ENCODE data around the gene OSBPL6. TPM values are rescaled to one million over a fixed set of nuclear protein-coding genes. Genes with fewer than 3 reads are reported as not detected.

OSBPL6 gene
- total and polyA plus RNA-seq, 4 donors: 1.3 to 3.3 (median 2.2) TPM

DNA sequence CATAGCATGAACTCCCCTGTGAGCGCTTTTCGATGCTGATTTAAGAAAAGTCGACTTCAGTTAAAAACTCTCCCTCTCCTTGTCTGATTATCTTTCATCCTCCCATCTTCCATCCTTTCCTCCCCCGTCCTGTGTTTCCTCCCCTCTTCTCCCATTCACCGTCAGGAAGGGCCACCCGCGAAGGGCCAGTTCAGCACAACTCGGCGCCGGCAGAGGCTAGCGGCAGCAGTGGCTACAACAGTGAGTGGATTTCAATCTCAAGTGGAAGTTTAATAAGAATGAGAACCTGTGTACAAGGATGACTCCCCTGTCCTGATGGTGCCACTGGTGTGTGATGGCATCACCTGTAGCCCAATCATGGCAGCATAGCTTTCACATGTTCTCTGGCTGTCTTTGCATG is 149.8 kb downstream of the OSBPL6 start:
- no peak overlapping the region for H3K9ac ChIP-seq (ENCODE audit: low read depth in 1 of 2, low read length in 2 of 2)
- no peak overlapping the region for H3K27ac ChIP-seq (ENCODE audit: low read depth in 1 of 2, low read length in 2 of 2)
- peaks cover 0 to 4% (median 0%) of the 10 kb centered on the region in 4 donors for H3K36me3 ChIP-seq (ENCODE audit: control insufficient read depth in 4 of 4, insufficient read depth in 3 of 4, low read depth in 1 of 4, low read length in 3 of 4)
- no peak overlapping the region for H3K4me3 ChIP-seq (ENCODE audit: low read depth in 1 of 3, low read length in 3 of 3)
- no peaks in the 10 kb centered on the region for H3K9me3 ChIP-seq (ENCODE audit: control insufficient read depth in 4 of 4, low read length in 3 of 4)
- no peak for DNase-seq (ENCODE audit: low spot score)
- no peaks in the 10 kb centered on the region for H3K27me3 ChIP-seq (ENCODE audit: control insufficient read depth in 4 of 4, insufficient read depth in 4 of 4, low read length in 3 of 4)
- no peaks in the 10 kb centered on the region for H3K4me1 ChIP-seq (ENCODE audit: control insufficient read depth in 4 of 4, insufficient read depth in 4 of 4, low read length in 3 of 4)
- TF ChIP-seq FOXA1 (IDR thresholded peaks at IDR 0.05) (no peak), HNF4A (conservative IDR thresholded peaks at IDR 0.05) (no peak), TAF1 (conservative IDR thresholded peaks at IDR 0.05) (no peak), RXRA (IDR thresholded peaks at IDR 0.05) (no peak), RAD21 (IDR thresholded peaks at IDR 0.05) (no peak), GABPA (IDR thresholded peaks at IDR 0.05 in 1 of 2, conservative IDR thresholded peaks at IDR 0.05 in 1 of 2) (no peak), SP1 (IDR thresholded peaks at IDR 0.05) (no peak), FOXA2 (IDR thresholded peaks at IDR 0.05) (no peak)
- TF ChIP-seq, protein P1, sequence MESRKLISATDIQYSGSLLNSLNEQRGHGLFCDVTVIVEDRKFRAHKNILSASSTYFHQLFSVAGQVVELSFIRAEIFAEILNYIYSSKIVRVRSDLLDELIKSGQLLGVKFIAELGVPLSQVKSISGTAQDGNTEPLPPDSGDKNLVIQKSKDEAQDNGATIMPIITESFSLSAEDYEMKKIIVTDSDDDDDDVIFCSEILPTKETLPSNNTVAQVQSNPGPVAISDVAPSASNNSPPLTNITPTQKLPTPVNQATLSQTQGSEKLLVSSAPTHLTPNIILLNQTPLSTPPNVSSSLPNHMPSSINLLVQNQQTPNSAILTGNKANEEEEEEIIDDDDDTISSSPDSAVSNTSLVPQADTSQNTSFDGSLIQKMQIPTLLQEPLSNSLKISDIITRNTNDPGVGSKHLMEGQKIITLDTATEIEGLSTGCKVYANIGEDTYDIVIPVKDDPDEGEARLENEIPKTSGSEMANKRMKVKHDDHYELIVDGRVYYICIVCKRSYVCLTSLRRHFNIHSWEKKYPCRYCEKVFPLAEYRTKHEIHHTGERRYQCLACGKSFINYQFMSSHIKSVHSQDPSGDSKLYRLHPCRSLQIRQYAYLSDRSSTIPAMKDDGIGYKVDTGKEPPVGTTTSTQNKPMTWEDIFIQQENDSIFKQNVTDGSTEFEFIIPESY (IDR thresholded peaks at IDR 0.05): no peak
- TF ChIP-seq, protein P2, sequence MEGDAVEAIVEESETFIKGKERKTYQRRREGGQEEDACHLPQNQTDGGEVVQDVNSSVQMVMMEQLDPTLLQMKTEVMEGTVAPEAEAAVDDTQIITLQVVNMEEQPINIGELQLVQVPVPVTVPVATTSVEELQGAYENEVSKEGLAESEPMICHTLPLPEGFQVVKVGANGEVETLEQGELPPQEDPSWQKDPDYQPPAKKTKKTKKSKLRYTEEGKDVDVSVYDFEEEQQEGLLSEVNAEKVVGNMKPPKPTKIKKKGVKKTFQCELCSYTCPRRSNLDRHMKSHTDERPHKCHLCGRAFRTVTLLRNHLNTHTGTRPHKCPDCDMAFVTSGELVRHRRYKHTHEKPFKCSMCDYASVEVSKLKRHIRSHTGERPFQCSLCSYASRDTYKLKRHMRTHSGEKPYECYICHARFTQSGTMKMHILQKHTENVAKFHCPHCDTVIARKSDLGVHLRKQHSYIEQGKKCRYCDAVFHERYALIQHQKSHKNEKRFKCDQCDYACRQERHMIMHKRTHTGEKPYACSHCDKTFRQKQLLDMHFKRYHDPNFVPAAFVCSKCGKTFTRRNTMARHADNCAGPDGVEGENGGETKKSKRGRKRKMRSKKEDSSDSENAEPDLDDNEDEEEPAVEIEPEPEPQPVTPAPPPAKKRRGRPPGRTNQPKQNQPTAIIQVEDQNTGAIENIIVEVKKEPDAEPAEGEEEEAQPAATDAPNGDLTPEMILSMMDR (IDR thresholded peaks at IDR 0.05; ENCODE audit: low read depth, low read length, missing input control): no peak
- TF ChIP-seq, protein P3, sequence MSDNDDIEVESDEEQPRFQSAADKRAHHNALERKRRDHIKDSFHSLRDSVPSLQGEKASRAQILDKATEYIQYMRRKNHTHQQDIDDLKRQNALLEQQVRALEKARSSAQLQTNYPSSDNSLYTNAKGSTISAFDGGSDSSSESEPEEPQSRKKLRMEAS (IDR thresholded peaks at IDR 0.05): no peak
- TF ChIP-seq, protein P4, sequence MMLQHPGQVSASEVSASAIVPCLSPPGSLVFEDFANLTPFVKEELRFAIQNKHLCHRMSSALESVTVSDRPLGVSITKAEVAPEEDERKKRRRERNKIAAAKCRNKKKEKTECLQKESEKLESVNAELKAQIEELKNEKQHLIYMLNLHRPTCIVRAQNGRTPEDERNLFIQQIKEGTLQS (IDR thresholded peaks at IDR 0.05): no peak
- WGBS: 94% methylated on average over 11 of the region's 11 CpGs

DNA sequence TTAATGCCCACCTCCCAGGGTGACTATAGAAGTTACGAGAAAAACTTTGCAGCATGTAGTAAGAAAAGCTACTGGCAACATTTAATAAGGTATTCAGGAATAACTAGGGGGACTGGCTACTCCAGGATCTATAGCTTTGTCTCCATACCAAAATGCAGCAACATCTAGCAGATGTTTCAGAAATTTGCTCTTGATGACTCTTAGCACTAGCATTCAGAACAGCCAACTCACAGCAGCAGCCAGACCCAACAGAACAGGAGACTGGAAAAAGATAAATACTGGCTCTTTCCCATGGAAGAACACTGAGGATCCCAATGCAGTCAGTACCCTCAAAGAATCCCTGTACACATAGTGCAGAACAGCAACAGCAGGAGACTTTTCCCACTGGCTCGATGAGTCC is 151.6 kb downstream of the OSBPL6 start:
- Histone ChIP-seq H3K4me3 (ENCODE audit: low read depth in 1 of 3, low read length in 3 of 3) (no peak overlapping the region), H3K9ac (ENCODE audit: low read depth in 1 of 2, low read length in 2 of 2) (no peak overlapping the region), H3K27me3 (ENCODE audit: control insufficient read depth in 4 of 4, insufficient read depth in 4 of 4, low read length in 3 of 4) (no peaks in the 10 kb centered on the region), H3K27ac (ENCODE audit: low read depth in 1 of 2, low read length in 2 of 2) (no peak overlapping the region), H3K4me1 (ENCODE audit: control insufficient read depth in 4 of 4, insufficient read depth in 4 of 4, low read length in 3 of 4) (no peaks in the 10 kb centered on the region), H3K36me3 (ENCODE audit: control insufficient read depth in 4 of 4, insufficient read depth in 3 of 4, low read depth in 1 of 4, low read length in 3 of 4) (peaks cover 0 to 11% (median 4%) of the 10 kb centered on the region in 4 donors), H3K9me3 (ENCODE audit: control insufficient read depth in 4 of 4, low read length in 3 of 4) (no peaks in the 10 kb centered on the region)
- DNase-seq (ENCODE audit: low spot score): no peak
- WGBS: 92% methylated on average over 2 of the region's 2 CpGs
- TF ChIP-seq HNF4G (IDR thresholded peaks at IDR 0.05) (no peak), HNF4A (conservative IDR thresholded peaks at IDR 0.05) (no peak), FOXA2 (IDR thresholded peaks at IDR 0.05) (no peak), SP1 (IDR thresholded peaks at IDR 0.05) (no peak), FOXA1 (IDR thresholded peaks at IDR 0.05) (no peak), GABPA (IDR thresholded peaks at IDR 0.05 in 1 of 2, conservative IDR thresholded peaks at IDR 0.05 in 1 of 2) (no peak), RAD21 (IDR thresholded peaks at IDR 0.05) (no peak), YY1 (IDR thresholded peaks at IDR 0.05) (no peak), EGR1 (IDR thresholded peaks at IDR 0.05; ENCODE audit: low read depth in 2 of 2) (no peak), NR2F2 (IDR thresholded peaks at IDR 0.05) (no peak), RXRA (IDR thresholded peaks at IDR 0.05) (no peak), JUND (IDR thresholded peaks at IDR 0.05) (no peak), TAF1 (conservative IDR thresholded peaks at IDR 0.05) (no peak)
- TF ChIP-seq, protein P2 (IDR thresholded peaks at IDR 0.05; ENCODE audit: low read depth, low read length, missing input control): no peak
- TF ChIP-seq, protein P3 (IDR thresholded peaks at IDR 0.05): no peak
- TF ChIP-seq, protein P4 (IDR thresholded peaks at IDR 0.05): no peak
- TF ChIP-seq, protein P1 (IDR thresholded peaks at IDR 0.05): no peak
- TF ChIP-seq, protein P5, sequence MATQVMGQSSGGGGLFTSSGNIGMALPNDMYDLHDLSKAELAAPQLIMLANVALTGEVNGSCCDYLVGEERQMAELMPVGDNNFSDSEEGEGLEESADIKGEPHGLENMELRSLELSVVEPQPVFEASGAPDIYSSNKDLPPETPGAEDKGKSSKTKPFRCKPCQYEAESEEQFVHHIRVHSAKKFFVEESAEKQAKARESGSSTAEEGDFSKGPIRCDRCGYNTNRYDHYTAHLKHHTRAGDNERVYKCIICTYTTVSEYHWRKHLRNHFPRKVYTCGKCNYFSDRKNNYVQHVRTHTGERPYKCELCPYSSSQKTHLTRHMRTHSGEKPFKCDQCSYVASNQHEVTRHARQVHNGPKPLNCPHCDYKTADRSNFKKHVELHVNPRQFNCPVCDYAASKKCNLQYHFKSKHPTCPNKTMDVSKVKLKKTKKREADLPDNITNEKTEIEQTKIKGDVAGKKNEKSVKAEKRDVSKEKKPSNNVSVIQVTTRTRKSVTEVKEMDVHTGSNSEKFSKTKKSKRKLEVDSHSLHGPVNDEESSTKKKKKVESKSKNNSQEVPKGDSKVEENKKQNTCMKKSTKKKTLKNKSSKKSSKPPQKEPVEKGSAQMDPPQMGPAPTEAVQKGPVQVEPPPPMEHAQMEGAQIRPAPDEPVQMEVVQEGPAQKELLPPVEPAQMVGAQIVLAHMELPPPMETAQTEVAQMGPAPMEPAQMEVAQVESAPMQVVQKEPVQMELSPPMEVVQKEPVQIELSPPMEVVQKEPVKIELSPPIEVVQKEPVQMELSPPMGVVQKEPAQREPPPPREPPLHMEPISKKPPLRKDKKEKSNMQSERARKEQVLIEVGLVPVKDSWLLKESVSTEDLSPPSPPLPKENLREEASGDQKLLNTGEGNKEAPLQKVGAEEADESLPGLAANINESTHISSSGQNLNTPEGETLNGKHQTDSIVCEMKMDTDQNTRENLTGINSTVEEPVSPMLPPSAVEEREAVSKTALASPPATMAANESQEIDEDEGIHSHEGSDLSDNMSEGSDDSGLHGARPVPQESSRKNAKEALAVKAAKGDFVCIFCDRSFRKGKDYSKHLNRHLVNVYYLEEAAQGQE (IDR thresholded peaks at IDR 0.05): no peak

All from liver (tissue), 9 donors.